ENCODE results near the gene TPSD1.
"Not testable (repeated sequence)": the region's sequence is repeated elsewhere in the genome, so short reads cannot be mapped to it uniquely, and the experiment has no call there.

Gene TPSD1

GRCh38 chr16:1283996-1284616 lies 28.2 kb downstream of the TPSD1 start:
- DNase-seq: no peak

GRCh38 chr16:1285669-1286512 lies 30.0 kb downstream of the TPSD1 start:
- DNase-seq: no peak

GRCh38 chr16:1286513-1287094 lies 30.7 kb downstream of the TPSD1 start:
- no peak for DNase-seq

GRCh38 chr16:1287982-1288670 lies 32.3 kb downstream of the TPSD1 start:
- DNase-seq: no peak

GRCh38 chr16:1288813-1289476 lies 33.1 kb downstream of the TPSD1 start:
- no peak for DNase-seq

- DNase-seq: no peak
These were observed 33.6 kb downstream of the TPSD1 start for GRCh38 chr16:1289477-1289866.

GRCh38 chr16:1290063-1290501 lies 34.2 kb downstream of the TPSD1 start:
- DNase-seq: no peak

- DNase-seq: no peak
These were observed 35.1 kb downstream of the TPSD1 start for GRCh38 chr16:1290860-1291575.

GRCh38 chr16:1291576-1291974 lies 35.7 kb downstream of the TPSD1 start:
- DNase-seq: no peak

- DNase-seq: not testable (repeated sequence)
These were observed 36.3 kb downstream of the TPSD1 start for GRCh38 chr16:1292208-1292607.

GRCh38 chr16:1292808-1293207 lies 36.9 kb downstream of the TPSD1 start:
- not testable (repeated sequence) for DNase-seq

- DNase-seq: no peak
These were observed 38.2 kb downstream of the TPSD1 start for GRCh38 chr16:1293921-1294656.

- DNase-seq: no peak
These were observed 39.6 kb downstream of the TPSD1 start for GRCh38 chr16:1295465-1295864.

- not testable (repeated sequence) for DNase-seq
These were observed 40.8 kb downstream of the TPSD1 start for GRCh38 chr16:1296688-1297017.

GRCh38 chr16:1297018-1297696 lies 41.3 kb downstream of the TPSD1 start:
- DNase-seq: no peak

- DNase-seq: no peak
These were observed 42.5 kb downstream of the TPSD1 start for GRCh38 chr16:1298406-1298805.

GRCh38 chr16:1299012-1299867 lies 43.4 kb downstream of the TPSD1 start:
- DNase-seq: no peak

- DNase-seq: no peak
These were observed 44.0 kb downstream of the TPSD1 start for GRCh38 chr16:1299868-1300203.

- peak; percentile 63 for DNase-seq
These were observed 45.0 kb downstream of the TPSD1 start for GRCh38 chr16:1300664-1301476.
